SU-DHL-6 (cell line): ENCODE data around the gene LRFN3.

ENCODE experiments used
- EZH2phosphoT487 ChIP-seq: fragments of 200-600 bp; sonication (generic), shearing (Covaris generic); conservative IDR thresholded peaks from 2 replicates; pipeline ENCODE4 v1.6.1; 2018; ENCODE audit warnings: mild to moderate bottlenecking, antibody characterized with exemption, low read length, moderate library complexity, mixed read lengths
- TF ChIP-seq, protein P1 (sequence below): fragments of 200-600 bp; sonication (generic); IDR thresholded peaks from one replicate; pipeline ENCODE4 v1.5.1; 2017; ENCODE audit warnings: antibody characterized with exemption, mild to moderate bottlenecking, low read length, moderate library complexity; ENCODE audit not compliant: insufficient read depth, poor library complexity, severe bottlenecking

DNA sequence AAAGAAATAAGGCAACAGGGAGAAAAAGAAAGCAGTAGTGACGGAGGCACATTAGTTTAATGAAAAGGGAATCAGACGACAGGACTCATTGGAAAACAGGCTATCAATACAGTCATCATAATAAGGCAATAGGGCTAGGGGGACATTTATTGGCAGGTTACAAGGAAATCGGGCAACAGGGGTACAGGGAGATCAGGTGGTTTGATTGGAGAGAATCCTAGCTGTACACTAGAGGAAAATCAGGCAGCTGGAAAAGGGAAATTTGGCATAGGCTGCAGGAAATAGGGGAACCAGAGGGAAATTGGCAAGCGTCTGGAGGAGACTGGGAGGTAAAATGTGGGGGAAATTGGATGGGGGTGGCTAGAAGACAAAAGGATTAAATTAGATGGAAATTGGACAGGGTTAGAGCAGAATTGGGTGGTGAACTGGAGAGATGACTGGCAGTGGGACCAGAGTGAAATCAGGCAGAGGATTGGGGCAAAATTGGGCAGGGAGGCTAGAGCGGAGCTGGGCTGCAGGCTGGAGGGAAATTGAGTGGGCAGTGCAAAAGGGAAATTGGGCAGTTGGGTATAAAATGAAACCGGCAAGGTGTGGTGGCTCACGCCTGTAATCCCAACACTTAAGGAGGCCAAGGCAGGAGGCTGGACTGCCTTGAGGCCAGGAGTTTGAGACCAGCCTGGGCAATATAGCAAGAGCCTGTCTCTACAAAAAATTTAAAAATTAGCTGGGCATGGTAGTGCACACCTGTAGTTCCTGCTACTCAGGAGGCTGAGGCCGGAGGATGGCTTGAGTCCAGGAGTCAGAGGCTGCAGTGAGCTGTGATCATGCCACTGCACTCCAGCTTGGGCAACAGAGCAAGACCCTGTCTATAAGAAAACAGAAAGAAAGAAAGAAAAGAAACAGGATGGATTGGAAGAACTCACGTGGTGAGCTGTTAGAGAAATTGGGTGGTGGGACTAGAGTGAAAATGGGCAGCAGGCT, 7.4 kb downstream of the LRFN3 start:
- TF ChIP-seq, protein P1, sequence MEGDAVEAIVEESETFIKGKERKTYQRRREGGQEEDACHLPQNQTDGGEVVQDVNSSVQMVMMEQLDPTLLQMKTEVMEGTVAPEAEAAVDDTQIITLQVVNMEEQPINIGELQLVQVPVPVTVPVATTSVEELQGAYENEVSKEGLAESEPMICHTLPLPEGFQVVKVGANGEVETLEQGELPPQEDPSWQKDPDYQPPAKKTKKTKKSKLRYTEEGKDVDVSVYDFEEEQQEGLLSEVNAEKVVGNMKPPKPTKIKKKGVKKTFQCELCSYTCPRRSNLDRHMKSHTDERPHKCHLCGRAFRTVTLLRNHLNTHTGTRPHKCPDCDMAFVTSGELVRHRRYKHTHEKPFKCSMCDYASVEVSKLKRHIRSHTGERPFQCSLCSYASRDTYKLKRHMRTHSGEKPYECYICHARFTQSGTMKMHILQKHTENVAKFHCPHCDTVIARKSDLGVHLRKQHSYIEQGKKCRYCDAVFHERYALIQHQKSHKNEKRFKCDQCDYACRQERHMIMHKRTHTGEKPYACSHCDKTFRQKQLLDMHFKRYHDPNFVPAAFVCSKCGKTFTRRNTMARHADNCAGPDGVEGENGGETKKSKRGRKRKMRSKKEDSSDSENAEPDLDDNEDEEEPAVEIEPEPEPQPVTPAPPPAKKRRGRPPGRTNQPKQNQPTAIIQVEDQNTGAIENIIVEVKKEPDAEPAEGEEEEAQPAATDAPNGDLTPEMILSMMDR = no peak
- TF ChIP-seq EZH2phosphoT487 = no peak
